ENCODE data around the gene RUFY4. TPM values are rescaled to one million over a fixed set of nuclear protein-coding genes. Genes with fewer than 3 reads are reported as not detected.

RUFY4 gene, protein sequence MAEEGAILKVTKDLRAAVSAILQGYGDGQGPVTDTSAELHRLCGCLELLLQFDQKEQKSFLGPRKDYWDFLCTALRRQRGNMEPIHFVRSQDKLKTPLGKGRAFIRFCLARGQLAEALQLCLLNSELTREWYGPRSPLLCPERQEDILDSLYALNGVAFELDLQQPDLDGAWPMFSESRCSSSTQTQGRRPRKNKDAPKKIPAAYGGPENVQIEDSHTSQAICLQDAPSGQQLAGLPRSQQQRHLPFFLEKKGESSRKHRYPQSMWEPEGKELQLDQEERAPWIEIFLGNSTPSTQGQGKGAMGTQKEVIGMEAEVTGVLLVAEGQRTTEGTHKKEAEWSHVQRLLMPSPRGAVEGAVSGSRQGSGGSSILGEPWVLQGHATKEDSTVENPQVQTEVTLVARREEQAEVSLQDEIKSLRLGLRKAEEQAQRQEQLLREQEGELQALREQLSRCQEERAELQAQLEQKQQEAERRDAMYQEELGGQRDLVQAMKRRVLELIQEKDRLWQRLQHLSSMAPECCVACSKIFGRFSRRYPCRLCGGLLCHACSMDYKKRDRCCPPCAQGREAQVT
- polyA plus RNA-seq, result not detected in 2 replicates

DNA sequence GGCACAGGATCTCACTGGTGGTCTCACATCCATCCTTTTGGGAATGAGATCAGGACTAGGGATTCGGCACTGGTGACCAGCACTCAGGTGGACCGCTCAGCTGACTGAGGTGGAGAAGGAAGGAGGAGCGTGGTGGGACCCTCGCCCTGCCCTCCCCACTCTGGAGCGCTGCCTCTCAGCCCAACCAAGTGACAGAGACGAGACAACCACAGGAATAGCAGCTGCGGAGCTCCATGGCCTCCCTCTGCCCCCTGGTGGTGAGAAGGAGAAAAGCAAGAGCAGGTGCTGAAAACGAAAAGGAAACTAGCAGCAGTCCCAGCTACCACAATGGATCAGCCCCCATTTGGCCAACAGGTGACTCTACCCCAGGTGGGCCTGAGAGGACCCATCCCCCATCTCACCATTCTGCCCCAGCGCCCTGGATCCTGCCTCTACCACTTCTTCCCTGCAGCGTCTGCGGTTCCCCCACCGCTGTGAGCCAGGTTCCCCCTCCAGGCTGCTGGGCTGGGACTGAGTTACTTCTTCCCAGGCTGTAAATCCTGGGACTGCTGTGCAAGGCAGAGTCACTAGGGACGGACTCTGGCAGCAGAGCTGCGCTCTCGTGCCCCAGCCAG is at the start of gene RUFY4:
Gene RUFY4 (plus strand): TSS at position 533 of the 614 bp plus-strand sequence. CDS start 1,353 bp downstream, outside the sequence.

DNA sequence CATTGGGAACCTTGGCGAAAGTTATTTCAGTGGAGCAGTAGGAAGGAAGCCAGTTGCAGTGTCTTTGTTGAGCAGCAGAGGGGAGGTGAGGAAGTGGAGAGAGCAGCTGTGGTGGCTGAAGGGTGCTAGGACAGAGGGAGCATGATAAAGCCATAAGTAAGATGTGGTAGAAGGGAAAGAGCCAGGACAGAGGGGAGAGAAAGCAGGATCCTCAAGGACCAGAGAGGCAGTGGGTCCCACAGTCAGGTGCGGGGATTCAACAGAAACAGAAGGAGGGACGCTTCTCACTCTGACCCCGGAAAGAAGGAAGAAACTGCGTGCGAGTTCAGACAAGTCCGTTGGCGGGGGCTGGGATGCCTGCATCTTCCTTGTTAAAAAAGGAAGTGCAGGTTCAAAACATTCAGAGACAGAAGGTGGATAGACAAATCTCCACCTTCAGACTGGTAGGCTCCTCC is 56.6 kb downstream of the RUFY4 start, which contains the start of gene CXCR2:
Gene CXCR2 (plus strand): TSS at position 403 of the 455 bp plus-strand sequence. CDS start 8,774 bp downstream, outside the sequence.

Other genes with a start within 250 kb of the RUFY4 start
- 0.18 and 0.82 TPM in 2 replicates for gene TNS1, start 66.3 kb upstream of the RUFY4 start, polyA plus RNA-seq
- gene CXCR2, start 56.8 kb downstream of the RUFY4 start, polyA plus RNA-seq, result not detected in 2 replicates
- not detected in 2 replicates for gene CXCR1, start 97.7 kb downstream of the RUFY4 start, polyA plus RNA-seq
- 196 and 197 TPM in 2 replicates for gene ARPC2, start 147.9 kb downstream of the RUFY4 start, polyA plus RNA-seq
- not detected in 2 replicates for gene GPBAR1, start 191.8 kb downstream of the RUFY4 start, polyA plus RNA-seq
- gene AAMP, start 200.9 kb downstream of the RUFY4 start, polyA plus RNA-seq, result 11.2 and 13.6 TPM in 2 replicates
- 64.9 and 85.9 TPM in 2 replicates for gene PNKD, start 201.3 kb downstream of the RUFY4 start, polyA plus RNA-seq
- gene TMBIM1, start 223.2 kb downstream of the RUFY4 start, polyA plus RNA-seq, result 0.97 and 3.5 TPM in 2 replicates

Measured in Purkinje cell (primary cell).